Stimulated activated CD4-positive, alpha-beta T cell treated with anti-CD3 and anti-CD28 coated beads, Interleukin-4, amount 100 ng/mL, for 1 hour (primary cell): Measurements from ENCODE around the gene SPRYD3.
"Not testable (repeated sequence)": the region's sequence is repeated elsewhere in the genome, so short reads cannot be mapped to it uniquely, and the experiment has no call there.

Experiments
- DNase-seq: peaks from one replicate; pipeline ENCODE4 v3.0.0-alpha.2; 2020

SPRYD3 gene

GRCh38 chr12:53079226-53080117, at the start of gene SPRYD3:
TSS of gene SPRYD3 (minus strand) at chr12:53079390. CDS start at chr12:53079333, 57 bp downstream.
- DNase-seq, result peak; percentile 93

- DNase-seq, result no peak
Observed at GRCh38 chr12:53127169-53127568, 48.0 kb upstream of the SPRYD3 start.

- no peak for DNase-seq
Observed at GRCh38 chr12:53124352-53124723, 45.1 kb upstream of the SPRYD3 start.

GRCh38 chr12:53123578-53124351, 44.6 kb upstream of the SPRYD3 start:
- no peak for DNase-seq

DNA sequence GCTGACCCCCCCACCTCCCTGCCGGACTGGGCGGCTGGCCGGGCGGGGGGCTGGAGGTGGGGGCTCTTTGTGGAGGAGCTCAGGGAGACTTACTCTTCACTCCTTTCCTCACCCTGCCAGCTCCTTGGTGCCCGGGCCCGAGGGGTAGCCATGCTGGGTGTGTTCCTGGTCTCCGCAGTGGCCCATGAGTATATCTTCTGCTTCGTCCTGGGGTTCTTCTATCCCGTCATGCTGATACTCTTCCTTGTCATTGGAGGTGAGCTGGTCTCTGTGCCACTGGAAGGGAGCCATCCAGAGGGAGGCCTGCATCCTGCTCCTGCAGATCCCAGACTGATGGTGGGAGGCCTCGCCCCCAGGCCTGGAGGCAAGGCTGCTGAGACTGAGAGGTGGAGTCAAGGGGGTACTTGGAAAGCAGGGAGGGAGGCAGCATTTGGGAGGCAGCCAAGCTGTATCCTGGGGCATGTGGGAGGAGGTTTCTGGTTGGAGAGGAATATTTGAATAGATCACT, 43.8 kb upstream of the SPRYD3 start:
- no peak for DNase-seq

- DNase-seq, result no peak
Observed at GRCh38 chr12:53120685-53121525, 41.7 kb upstream of the SPRYD3 start.

GRCh38 chr12:53118751-53119300, 39.6 kb upstream of the SPRYD3 start:
- no peak for DNase-seq

DNA sequence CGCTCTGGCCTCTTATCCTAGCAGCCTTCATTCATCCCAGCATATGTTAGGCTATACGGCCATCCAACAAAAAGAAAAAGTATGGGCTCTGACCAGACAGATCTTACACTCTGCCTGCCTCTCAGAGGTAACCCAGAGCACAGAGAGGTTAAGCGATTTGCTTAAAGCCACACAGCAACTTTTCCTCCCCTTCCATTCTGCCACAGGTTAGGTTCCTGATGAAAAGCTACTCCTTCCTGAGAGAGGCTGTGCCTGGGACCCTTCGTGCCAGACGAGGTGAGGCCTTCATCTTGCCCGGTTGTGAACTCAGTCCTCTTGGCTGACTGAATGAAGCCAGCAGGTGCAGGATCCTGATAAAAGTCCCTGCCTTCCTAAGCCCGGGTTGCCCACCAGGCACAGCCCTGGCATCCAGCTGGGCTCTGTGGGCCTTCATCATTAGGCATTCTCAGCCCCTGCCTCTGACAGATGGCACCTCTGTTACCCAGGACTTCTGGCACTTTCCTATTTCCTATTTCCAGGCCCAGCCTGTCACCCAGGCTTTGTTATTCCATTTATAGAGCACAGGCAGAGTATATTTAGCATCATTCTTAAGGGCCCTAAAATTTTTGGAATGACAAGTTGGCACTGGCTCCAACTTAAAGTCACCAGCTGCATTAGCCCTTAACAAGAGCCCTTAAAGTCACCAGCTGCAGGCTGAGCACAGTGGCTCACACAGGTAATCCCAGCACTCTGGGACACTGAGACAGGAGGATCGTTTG, 36.9 kb upstream of the SPRYD3 start:
- no peak for DNase-seq

DNA sequence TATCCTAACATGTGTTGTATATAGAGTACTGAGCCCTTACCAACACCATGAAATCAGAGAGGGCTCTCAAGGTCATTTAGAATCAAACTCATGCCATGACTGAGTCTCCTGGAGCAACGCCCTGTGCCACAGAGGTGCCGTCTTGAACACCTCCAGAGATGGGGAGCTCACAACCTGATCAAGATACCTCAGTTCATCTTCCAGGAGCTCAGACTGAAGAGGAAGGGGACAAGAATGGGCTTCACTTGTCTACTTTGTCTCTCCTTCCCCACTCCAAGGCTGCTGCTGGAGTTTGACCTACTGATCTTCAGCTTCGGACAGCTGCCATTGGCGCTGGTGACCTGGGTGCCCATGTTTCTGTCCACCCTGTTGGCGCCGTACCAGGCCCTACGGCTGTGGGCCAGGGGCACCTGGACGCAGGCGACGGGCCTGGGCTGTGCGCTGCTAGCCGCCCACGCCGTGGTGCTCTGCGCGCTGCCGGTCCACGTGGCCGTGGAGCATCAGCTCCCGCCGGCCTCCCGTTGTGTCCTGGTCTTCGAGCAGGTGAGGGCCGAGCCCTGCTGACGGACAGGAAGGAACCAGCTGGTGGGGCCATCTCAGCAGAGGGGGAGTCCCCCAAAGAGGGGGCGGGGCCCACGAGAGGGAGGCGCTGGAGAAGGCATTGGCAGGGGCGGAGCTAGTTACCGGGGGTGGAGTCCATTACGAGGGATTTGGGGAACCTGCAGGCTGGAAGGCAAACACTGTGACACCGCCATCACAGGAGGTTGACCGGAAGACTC, 36.1 kb upstream of the SPRYD3 start:
- DNase-seq, result no peak

DNA sequence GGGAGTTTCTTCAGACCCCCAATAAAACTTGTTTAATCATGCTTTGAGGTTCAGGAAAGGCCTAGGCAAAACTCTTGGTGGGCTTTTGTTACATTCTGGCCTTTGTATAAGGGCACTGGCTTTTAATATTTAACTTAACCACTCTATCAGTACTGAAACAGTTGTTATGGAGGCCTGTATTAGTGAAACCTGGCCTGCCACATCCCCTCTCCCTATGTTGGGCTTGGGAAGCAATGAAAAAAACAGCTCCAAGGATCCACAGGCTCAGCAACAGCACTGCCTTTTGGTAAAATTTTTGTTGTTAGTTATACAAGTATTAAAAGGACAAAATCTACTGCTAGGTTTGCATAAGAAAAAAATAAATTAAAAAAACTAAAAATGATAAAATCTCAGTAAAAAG, 34.8 kb upstream of the SPRYD3 start:
- no peak for DNase-seq

DNA sequence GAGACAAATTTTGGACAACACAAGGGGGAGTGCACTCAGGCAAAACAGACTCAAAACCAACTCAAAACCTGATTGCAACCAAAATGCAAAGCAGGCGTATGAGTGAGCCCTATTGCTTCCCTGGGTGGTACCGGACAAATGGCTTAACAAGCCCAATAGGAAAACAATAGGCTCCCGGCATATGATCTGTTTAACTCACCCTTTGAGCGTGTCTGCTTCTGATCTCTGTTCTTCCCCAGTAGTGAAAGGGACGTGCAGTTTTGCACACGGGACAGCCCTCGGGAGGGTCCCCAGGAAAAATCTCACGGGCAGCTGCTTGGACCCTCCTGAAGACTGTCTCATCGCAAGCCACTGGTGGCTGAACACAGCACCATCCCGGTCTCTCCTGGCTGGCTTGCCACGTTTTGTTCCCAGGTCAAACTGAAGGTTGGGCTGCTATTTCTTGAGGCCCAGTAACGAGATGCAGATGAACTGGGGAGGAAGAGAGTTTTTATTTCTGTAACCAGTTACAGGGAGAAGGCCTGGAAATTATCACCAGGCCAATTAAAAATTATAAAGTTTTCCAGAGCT, 34.0 kb upstream of the SPRYD3 start:
- DNase-seq, result no peak

GRCh38 chr12:53112431-53112830, 33.2 kb upstream of the SPRYD3 start:
- DNase-seq, result not testable (repeated sequence)

DNA sequence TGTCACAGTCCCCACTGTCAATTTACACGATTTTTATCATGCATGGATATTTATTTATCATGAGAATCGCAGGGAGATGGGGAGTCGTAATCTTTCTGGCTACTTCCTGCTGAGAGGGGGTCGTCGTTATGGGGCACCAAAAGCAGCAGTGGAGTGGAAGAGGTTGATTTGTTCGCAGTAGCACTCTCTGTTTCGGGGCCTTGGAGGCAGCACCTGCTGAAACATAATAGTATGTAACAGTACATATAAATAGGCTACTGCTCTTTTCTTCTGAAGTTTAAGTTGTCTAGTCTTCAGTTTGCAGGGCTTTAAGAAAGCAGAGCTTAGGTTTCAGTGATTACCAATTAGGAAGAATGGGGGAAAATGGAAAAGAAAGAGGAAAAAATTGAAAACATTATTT, 27.9 kb upstream of the SPRYD3 start:
- DNase-seq, result no peak

DNA sequence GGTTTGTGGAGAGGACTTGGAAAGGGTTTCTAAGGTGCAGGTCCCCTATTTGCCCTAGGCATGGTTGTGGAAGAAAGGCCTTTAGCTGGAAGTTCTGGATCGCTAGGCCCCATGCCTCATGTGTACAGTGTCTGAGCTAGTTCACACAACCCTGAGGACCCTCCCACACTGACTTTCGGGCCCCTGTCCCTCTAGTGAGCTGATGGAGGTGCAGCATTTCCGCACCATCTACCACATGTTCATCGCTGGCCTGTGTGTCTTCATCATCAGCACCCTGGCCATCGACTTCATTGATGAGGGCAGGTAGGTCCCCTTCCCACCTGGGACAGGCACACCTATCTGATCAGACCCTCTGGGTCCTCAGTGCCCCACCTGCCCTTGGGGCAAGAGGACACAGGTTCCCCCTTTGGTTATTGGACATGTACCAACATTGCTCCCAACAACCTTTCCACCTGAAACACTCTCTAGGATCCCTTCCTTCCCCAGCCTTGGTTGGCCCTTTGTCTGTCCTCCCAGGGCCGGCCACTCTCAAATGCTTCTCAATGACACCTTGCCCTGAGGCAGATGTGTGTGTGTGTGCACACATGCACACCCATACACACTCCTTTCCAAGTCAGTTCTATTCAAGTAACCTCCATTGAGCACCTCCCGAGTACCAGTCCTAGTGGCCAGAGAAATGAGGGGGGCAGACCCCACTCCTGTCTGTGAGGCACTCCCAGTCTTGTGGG, 26.7 kb upstream of the SPRYD3 start:
- no peak for DNase-seq

DNA sequence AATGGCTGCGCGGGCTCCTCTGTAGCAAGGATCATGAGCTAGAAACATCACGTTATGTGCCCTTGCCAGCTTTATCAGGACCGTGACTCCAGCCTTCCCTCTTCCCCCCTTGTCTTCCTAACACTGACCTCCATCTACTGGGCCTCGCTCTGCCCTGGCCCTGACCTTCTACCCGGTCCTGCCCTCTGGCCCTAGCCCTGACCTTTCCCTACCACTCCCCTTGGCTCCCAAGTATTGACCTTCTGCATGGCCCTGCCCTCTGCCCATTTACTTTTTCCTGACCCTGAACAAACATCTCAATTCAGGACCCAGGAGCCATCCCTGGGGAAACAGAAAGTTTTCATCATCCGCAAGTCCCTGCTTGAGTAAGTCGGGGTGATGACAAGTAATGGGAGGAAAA, 26.1 kb upstream of the SPRYD3 start:
- DNase-seq, result no peak

DNA sequence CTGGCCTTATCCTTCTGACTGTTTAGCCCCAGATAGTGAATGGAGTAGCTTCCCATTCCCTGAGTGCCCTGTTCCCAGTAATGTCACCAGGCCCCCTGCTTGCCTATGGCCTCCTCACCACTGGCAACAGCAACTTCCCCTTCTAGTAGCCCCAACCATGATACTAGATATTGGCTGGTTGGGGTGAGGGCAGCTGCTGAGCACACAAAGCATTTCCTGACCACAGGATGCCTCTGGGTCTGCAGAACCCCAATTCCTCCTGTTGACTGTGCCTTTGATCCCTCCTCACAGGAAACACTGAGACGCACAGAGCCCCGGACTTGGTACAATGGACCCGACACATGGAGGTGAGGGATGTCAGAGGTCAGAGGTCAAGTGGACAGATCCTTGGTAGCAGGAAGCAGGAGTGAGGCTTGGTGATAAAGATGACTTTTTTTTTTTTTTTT, 24.7 kb upstream of the SPRYD3 start:
- DNase-seq, result no peak

GRCh38 chr12:53102883-53103807, 24.0 kb upstream of the SPRYD3 start, which contains the start of gene SOAT2:
TSS of gene SOAT2 (plus strand) at chr12:53103486. CDS start at chr12:53103578, 92 bp downstream.
- DNase-seq, result peak; percentile 39
